ENCODE measurements around the gene QRICH2. TPM values are rescaled to one million over a fixed set of nuclear protein-coding genes. Genes with fewer than 3 reads are reported as not detected.

QRICH2 gene
- total and polyA plus RNA-seq, 10 of the 15 experiments (the other 5 are each of a cell fraction or from before 2014, with no cell fraction given), result 0.04 to 0.72 (median 0.25) TPM

- TF ChIP-seq SMC3 (IDR thresholded peaks at IDR 0.05; ENCODE audit: borderline replicate concordance, low read length) (no peak), EED (IDR thresholded peaks at IDR 0.05; ENCODE audit: low read depth) (0 out of 2 replicates have a peak, but pooled peaks have one; percentile 60), ZBTB4 (CRISPR knock-in tag; IDR thresholded peaks at IDR 0.05) (no peak), NFXL1 (IDR thresholded peaks at IDR 0.05; ENCODE audit: borderline replicate concordance) (no peak), ASH2L (IDR thresholded peaks at IDR 0.05; ENCODE audit: borderline replicate concordance, low read depth) (no peak), HDAC6 (IDR thresholded peaks at IDR 0.05; ENCODE audit: unreplicated experiment) (no peak), ETV6 (conservative IDR thresholded peaks at IDR 0.05 in 1 of 2, IDR thresholded peaks at IDR 0.05 in 1 of 2; ENCODE audit: borderline replicate concordance in 1 of 2, low read depth in 1 of 2) (no peak; a peak in 1 of 4 replicates), ZBTB40 (IDR thresholded peaks at IDR 0.05; ENCODE audit: borderline replicate concordance) (no peak), MTA3 (IDR thresholded peaks at IDR 0.05; ENCODE audit: borderline replicate concordance, low read length) (0 out of 2 replicates have a peak, but pooled peaks have one; percentile 35), NBN (IDR thresholded peaks at IDR 0.05) (peak; percentile 55; the same call in 1 of the 2 replicates), SUZ12 (IDR thresholded peaks at IDR 0.05; ENCODE audit: unreplicated experiment) (no peak), CBX3 (IDR thresholded peaks at IDR 0.05; ENCODE audit: borderline replicate concordance, low read depth) (no peak), KDM1A (IDR thresholded peaks at IDR 0.05; ENCODE audit: borderline replicate concordance) (no peak), EP300 (IDR thresholded peaks at IDR 0.05; ENCODE audit: borderline replicate concordance in 1 of 2, control insufficient read depth in 1 of 2, low read depth in 2 of 2, low read length in 2 of 2) (peak; percentile 45 to 72; a peak in 2 of 4 replicates), MAX (IDR thresholded peaks at IDR 0.05; ENCODE audit: low read depth, low read length) (no peak), MXI1 (IDR thresholded peaks at IDR 0.05; ENCODE audit: low read depth, low read length) (no peak), MYB (IDR thresholded peaks at IDR 0.05; ENCODE audit: borderline replicate concordance, low read depth, low read length) (peak; percentile 94)
- TF ChIP-seq, protein P1, sequence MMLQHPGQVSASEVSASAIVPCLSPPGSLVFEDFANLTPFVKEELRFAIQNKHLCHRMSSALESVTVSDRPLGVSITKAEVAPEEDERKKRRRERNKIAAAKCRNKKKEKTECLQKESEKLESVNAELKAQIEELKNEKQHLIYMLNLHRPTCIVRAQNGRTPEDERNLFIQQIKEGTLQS (IDR thresholded peaks at IDR 0.05; ENCODE audit: borderline replicate concordance, extremely low read depth, low read depth, low read length), result no peak
- TF ChIP-seq, protein P2, sequence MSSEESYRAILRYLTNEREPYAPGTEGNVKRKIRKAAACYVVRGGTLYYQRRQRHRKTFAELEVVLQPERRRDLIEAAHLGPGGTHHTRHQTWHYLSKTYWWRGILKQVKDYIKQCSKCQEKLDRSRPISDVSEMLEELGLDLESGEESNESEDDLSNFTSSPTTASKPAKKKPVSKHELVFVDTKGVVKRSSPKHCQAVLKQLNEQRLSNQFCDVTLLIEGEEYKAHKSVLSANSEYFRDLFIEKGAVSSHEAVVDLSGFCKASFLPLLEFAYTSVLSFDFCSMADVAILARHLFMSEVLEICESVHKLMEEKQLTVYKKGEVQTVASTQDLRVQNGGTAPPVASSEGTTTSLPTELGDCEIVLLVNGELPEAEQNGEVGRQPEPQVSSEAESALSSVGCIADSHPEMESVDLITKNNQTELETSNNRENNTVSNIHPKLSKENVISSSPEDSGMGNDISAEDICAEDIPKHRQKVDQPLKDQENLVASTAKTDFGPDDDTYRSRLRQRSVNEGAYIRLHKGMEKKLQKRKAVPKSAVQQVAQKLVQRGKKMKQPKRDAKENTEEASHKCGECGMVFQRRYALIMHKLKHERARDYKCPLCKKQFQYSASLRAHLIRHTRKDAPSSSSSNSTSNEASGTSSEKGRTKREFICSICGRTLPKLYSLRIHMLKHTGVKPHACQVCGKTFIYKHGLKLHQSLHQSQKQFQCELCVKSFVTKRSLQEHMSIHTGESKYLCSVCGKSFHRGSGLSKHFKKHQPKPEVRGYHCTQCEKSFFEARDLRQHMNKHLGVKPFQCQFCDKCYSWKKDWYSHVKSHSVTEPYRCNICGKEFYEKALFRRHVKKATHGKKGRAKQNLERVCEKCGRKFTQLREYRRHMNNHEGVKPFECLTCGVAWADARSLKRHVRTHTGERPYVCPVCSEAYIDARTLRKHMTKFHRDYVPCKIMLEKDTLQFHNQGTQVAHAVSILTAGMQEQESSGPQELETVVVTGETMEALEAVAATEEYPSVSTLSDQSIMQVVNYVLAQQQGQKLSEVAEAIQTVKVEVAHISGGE (CRISPR knock-in tag; IDR thresholded peaks at IDR 0.05), result no peak
Measured at GRCh38 chr17:76234354-76234679, 73.8 kb downstream of the QRICH2 start (continued).
